SK-N-SH treated with all-trans-retinoic acid at 6 μM for 48 hours (cell line): ENCODE results near the gene CPSF4L.

Experiments
- ATAC-seq: fragments of 200-7000 bp; cut with Tn5 transposase; 3 replicates; pipeline ENCODE4 v1.9.1; 2020; ENCODE audit warnings: mild to moderate bottlenecking, moderate library complexity
- ARNTL ChIP-seq: fragments of 450-650 bp; formaldehyde crosslinking; IDR thresholded peaks from 2 replicates; pipeline ENCODE4 v1.5.0; 2020; ENCODE audit warnings: low read depth, mild to moderate bottlenecking, moderate library complexity, borderline replicate concordance
- BACH2 ChIP-seq: fragments of 250-450 bp; sonication (Bioruptor Pico); IDR thresholded peaks from 2 replicates; pipeline ENCODE4 v1.9.0; 2021; ENCODE audit warnings: mild to moderate bottlenecking, borderline replicate concordance
- CREB5 ChIP-seq: fragments of 250-450 bp; sonication (Bioruptor Pico); IDR thresholded peaks from 2 replicates; pipeline ENCODE4 v1.5.1; 2020; ENCODE audit warnings: low read depth, mild to moderate bottlenecking, moderate library complexity
- CSDC2 ChIP-seq: fragments of 250-450 bp; sonication (Bioruptor Pico); IDR thresholded peaks from 2 replicates; pipeline ENCODE4 v1.5.0; 2020; ENCODE audit warnings: mild to moderate bottlenecking, moderate library complexity
- CSRNP3 ChIP-seq: fragments of 250-450 bp; sonication (Bioruptor Pico); IDR thresholded peaks from 2 replicates; pipeline ENCODE4 v1.5.1; 2021; ENCODE audit warnings: mild to moderate bottlenecking, moderate library complexity
- ESRRG ChIP-seq: fragments of 250-450 bp; sonication (Bioruptor Pico); IDR thresholded peaks from 2 replicates; pipeline ENCODE4 v1.6.1; 2021; ENCODE audit warnings: mild to moderate bottlenecking
- GLIS3 ChIP-seq: fragments of 250-450 bp; sonication (Bioruptor Pico); IDR thresholded peaks from 2 replicates; pipeline ENCODE4 v1.5.0; 2020; ENCODE audit warnings: mild to moderate bottlenecking, moderate library complexity
- ISL1 ChIP-seq: fragments of 250-450 bp; sonication (Bioruptor Pico); IDR thresholded peaks from 2 replicates; pipeline ENCODE4 v2.1.2; 2022; ENCODE audit warnings: mild to moderate bottlenecking, moderate library complexity
- OSR1 ChIP-seq: fragments of 250-450 bp; sonication (Bioruptor Pico); IDR thresholded peaks from 2 replicates; pipeline ENCODE4 v1.8.0; 2022; ENCODE audit warnings: moderate library complexity, mild to moderate bottlenecking, inconsistent platforms
- POU6F1 ChIP-seq: fragments of 250-450 bp; sonication (Bioruptor Pico); IDR thresholded peaks from 2 replicates; pipeline ENCODE4 v1.8.0; 2021; ENCODE audit warnings: low read depth, mild to moderate bottlenecking, moderate library complexity, borderline replicate concordance
- PPARA ChIP-seq: fragments of 250-450 bp; sonication (Bioruptor Pico); IDR thresholded peaks from 2 replicates; pipeline ENCODE4 v1.5.0; 2020; ENCODE audit warnings: mild to moderate bottlenecking, borderline replicate concordance
- RARB ChIP-seq: fragments of 250-450 bp; sonication (Bioruptor Pico); IDR thresholded peaks from 2 replicates; pipeline ENCODE4 v1.8.0; 2021; ENCODE audit warnings: mild to moderate bottlenecking, moderate library complexity
- SNAI2 ChIP-seq: fragments of 250-450 bp; sonication (Bioruptor Pico); IDR thresholded peaks from 2 replicates; pipeline ENCODE4 v1.5.0; 2020; ENCODE audit warnings: mild to moderate bottlenecking, moderate library complexity
- TCF4 ChIP-seq: fragments of 250-450 bp; sonication (Bioruptor Pico); IDR thresholded peaks from 2 replicates; pipeline ENCODE4 v1.8.0; 2021; ENCODE audit warnings: mild to moderate bottlenecking, moderate library complexity, borderline replicate concordance
- TSHZ2 ChIP-seq: fragments of 250-450 bp; sonication (Bioruptor Pico); IDR thresholded peaks from 2 replicates; pipeline ENCODE4 v1.5.0; 2020; ENCODE audit warnings: mild to moderate bottlenecking, moderate library complexity
- ZC3H10 ChIP-seq: fragments of 250-450 bp; sonication (Bioruptor Pico); IDR thresholded peaks from 2 replicates; pipeline ENCODE4 v1.5.1; 2021; ENCODE audit warnings: mild to moderate bottlenecking, moderate library complexity
- ZFP3 ChIP-seq: fragments of 250-450 bp; sonication (Bioruptor Pico); IDR thresholded peaks from 2 replicates; pipeline ENCODE4 v1.5.0; 2020; ENCODE audit warnings: mild to moderate bottlenecking, moderate library complexity
- ZFP30 ChIP-seq: fragments of 450-650 bp; formaldehyde crosslinking; IDR thresholded peaks from 2 replicates; pipeline ENCODE4 v1.5.0; 2022; ENCODE audit warnings: mild to moderate bottlenecking, moderate library complexity
- ZNF565 ChIP-seq: fragments of 450-650 bp; formaldehyde crosslinking; conservative IDR thresholded peaks from 2 replicates; pipeline ENCODE4 v1.5.0; 2020; ENCODE audit warnings: low read depth, mild to moderate bottlenecking, moderate library complexity
- ZNF70 ChIP-seq: fragments of 450-650 bp; formaldehyde crosslinking; IDR thresholded peaks from 2 replicates; pipeline ENCODE4 v1.5.0; 2020; ENCODE audit warnings: mild to moderate bottlenecking, moderate library complexity
- ZNF8 ChIP-seq: fragments of 450-650 bp; formaldehyde crosslinking; IDR thresholded peaks from 2 replicates; pipeline ENCODE4 v1.5.0; 2020; ENCODE audit warnings: mild to moderate bottlenecking, moderate library complexity

The CPSF4L gene

GRCh38 chr17:73308017-73308823, 46.5 kb upstream of the CPSF4L start (continued):
- TF ChIP-seq GLIS3 (CRISPR knock-in tag): no peak
- TF ChIP-seq ZNF70: no peak
- TF ChIP-seq ZFP3 (CRISPR knock-in tag): peak; percentile 89; the same call in 1 of the 2 replicates
- TF ChIP-seq ZNF8: no peak
- TF ChIP-seq CSDC2 (CRISPR knock-in tag): no peak
- TF ChIP-seq SNAI2 (CRISPR knock-in tag): 0 out of 2 replicates have a peak, but pooled peaks have one; percentile 9
- TF ChIP-seq ISL1 (CRISPR knock-in tag): 0 out of 2 replicates have a peak, but pooled peaks have one; percentile 51
- TF ChIP-seq CSRNP3: no peak
- no peak for TF ChIP-seq ZFP30
- TF ChIP-seq, all 23 proteins: peak for 5

- no peak for TF ChIP-seq SNAI2 (CRISPR knock-in tag)
- no peak for TF ChIP-seq PPARA (CRISPR knock-in tag)
- no peak for TF ChIP-seq OSR1 (CRISPR knock-in tag)
- TF ChIP-seq RARB (CRISPR knock-in tag): no peak
- no peak for TF ChIP-seq ZC3H10 (CRISPR knock-in tag)
- no peak for TF ChIP-seq TCF4 (CRISPR knock-in tag)
- no peak for TF ChIP-seq CSDC2 (CRISPR knock-in tag)
- no peak for TF ChIP-seq TSHZ2 (CRISPR knock-in tag)
- no peak for TF ChIP-seq CREB5 (CRISPR knock-in tag)
- TF ChIP-seq CSRNP3: no peak
- TF ChIP-seq ARNTL (CRISPR knock-in tag): no peak
- TF ChIP-seq ZFP3 (CRISPR knock-in tag): no peak
- TF ChIP-seq GLIS3 (CRISPR knock-in tag): no peak
- TF ChIP-seq ZNF565 (CRISPR knock-in tag): no peak
- TF ChIP-seq ZFP30: no peak
- no peak for TF ChIP-seq POU6F1 (CRISPR knock-in tag)
- TF ChIP-seq ZNF70: no peak
- TF ChIP-seq ESRRG (CRISPR knock-in tag): no peak
- no peak for TF ChIP-seq BACH2 (CRISPR knock-in tag)
- no peak for ATAC-seq
Observed at GRCh38 chr17:73307130-73307529, 45.5 kb upstream of the CPSF4L start.
